Activated T-helper 1 cell treated with anti-CD3 and anti-CD28 coated beads, Interleukin-2, amount 50 U/mL, for 16 hours (primary cell): Measurements from ENCODE around the gene LCLAT1.
"Not testable (repeated sequence)": the region's sequence is repeated elsewhere in the genome, so short reads cannot be mapped to it uniquely, and the experiment has no call there.

Experiments
- DNase-seq, 2 donors: peaks; one replicate each; pipeline ENCODE4 v3.0.0-alpha.2; 2020; ENCODE audit warnings: low read depth in 1 of 2, low spot score in 1 of 2

LCLAT1 gene

GRCh38 chr2:30513649-30514048 is 66.6 kb downstream of the LCLAT1 start:
- not testable (repeated sequence) for DNase-seq

- no peak for DNase-seq
Observed at GRCh38 chr2:30514134-30514847, 67.2 kb downstream of the LCLAT1 start.

- DNase-seq: no peak
Observed at GRCh38 chr2:30514848-30515435, 67.9 kb downstream of the LCLAT1 start.

GRCh38 chr2:30516166-30516565 is 69.1 kb downstream of the LCLAT1 start:
- DNase-seq: no peak

- DNase-seq: no peak
Observed at GRCh38 chr2:30519796-30520195, 72.8 kb downstream of the LCLAT1 start.

GRCh38 chr2:30522421-30522820 is 75.4 kb downstream of the LCLAT1 start:
- DNase-seq: no peak

- DNase-seq: no peak
Observed at GRCh38 chr2:30527411-30527810, 80.4 kb downstream of the LCLAT1 start.

- no peak for DNase-seq
Observed at GRCh38 chr2:30527859-30528258, 80.8 kb downstream of the LCLAT1 start.

GRCh38 chr2:30530346-30530745 is 83.3 kb downstream of the LCLAT1 start:
- DNase-seq: no peak

- DNase-seq: no peak
Observed at GRCh38 chr2:30541680-30542079, 94.6 kb downstream of the LCLAT1 start.

GRCh38 chr2:30545875-30546274 is 98.8 kb downstream of the LCLAT1 start:
- DNase-seq: no peak

- DNase-seq: no peak
Observed at GRCh38 chr2:30548386-30548785, 101.3 kb downstream of the LCLAT1 start.

GRCh38 chr2:30549096-30549495 is 102.0 kb downstream of the LCLAT1 start:
- DNase-seq: no peak

- DNase-seq: no peak
Observed at GRCh38 chr2:30559544-30560275, 112.7 kb downstream of the LCLAT1 start.

GRCh38 chr2:30561349-30561748 is 114.3 kb downstream of the LCLAT1 start:
- DNase-seq: no peak

- DNase-seq: no peak
Observed at GRCh38 chr2:30565851-30566358, 118.9 kb downstream of the LCLAT1 start.

- no peak for DNase-seq
Observed at GRCh38 chr2:30566631-30567030, 119.6 kb downstream of the LCLAT1 start.

GRCh38 chr2:30567317-30567716 is 120.3 kb downstream of the LCLAT1 start:
- no peak for DNase-seq

GRCh38 chr2:30569946-30570345 is 122.9 kb downstream of the LCLAT1 start:
- DNase-seq: no peak

GRCh38 chr2:30577151-30577550 is 130.1 kb downstream of the LCLAT1 start:
- no peak for DNase-seq

GRCh38 chr2:30580391-30580790 is 133.3 kb downstream of the LCLAT1 start:
- no peak for DNase-seq

GRCh38 chr2:30582521-30582920 is 135.5 kb downstream of the LCLAT1 start:
- DNase-seq: no peak
